Thyroid gland (tissue), 4 donors: Measurements from ENCODE around the gene ADAMTS2. TPM values are rescaled to one million over a fixed set of nuclear protein-coding genes. Genes with fewer than 3 reads are reported as not detected.

Experiments
- DNase-seq, 2 donors: peaks; one replicate each; pipeline ENCODE4 v3.0.0-alpha.2; 2019
- H3K27ac ChIP-seq, 3 donors: fragments of 200-600 bp; sonication (generic); 1 replicate in 2 of 3; 2 replicates in 1 of 3; pipeline ENCODE4 v1.5.1; 2016 to 2019; ENCODE audit warnings: mild to moderate bottlenecking in 1 of 3, moderate library complexity in 1 of 3
- H3K27me3 ChIP-seq: fragments of 200-600 bp; sonication (generic); one replicate; pipeline ENCODE4 v1.5.1; 2019
- H3K36me3 ChIP-seq, 2 donors: fragments of 200-600 bp; sonication (generic); one replicate each; pipeline ENCODE4 v1.5.1; 2016 to 2019
- H3K4me1 ChIP-seq, 2 donors: fragments of 200-600 bp; sonication (generic); one replicate each; pipeline ENCODE4 v1.5.1; 2017 to 2019
- H3K4me3 ChIP-seq, 3 donors: fragments of 200-600 bp; sonication (generic); replicated peaks in 1 of 3; 1 replicate in 2 of 3; 2 replicates in 1 of 3; pipeline ENCODE4 v1.5.1; 2016; ENCODE audit warnings: mild to moderate bottlenecking in 1 of 3
- H3K9me3 ChIP-seq: fragments of 200-600 bp; sonication (generic); one replicate; pipeline ENCODE4 v1.5.1; 2017
- POLR2A ChIP-seq, 2 donors: fragments of 450-650 bp; IDR thresholded peaks; one replicate each; pipeline ENCODE4 v1.6.1; 2017; ENCODE audit warnings: antibody characterized with exemption in 2 of 2, mild to moderate bottlenecking in 2 of 2, moderate library complexity in 1 of 2
- WGBS, 2 donors: methylation state at CpG; one replicate each; pipeline ENCODE4 v1.1.5; 2017; 5-methylcytosine and 5-hydroxymethylcytosine counted together
- intact Hi-C: fragments of 100-400 bp; cut with DNase I; formaldehyde crosslinking; loops from one replicate; pipeline ENCODE4 v1.15.1; 2023
- total RNA-seq, 4 donors: library from RNA; depleted of rRNA; stranded (reverse); fragments of >200 nt; gene quantifications; one replicate each; pipeline ENCODE4 v1.2.3, GENCODE V29; 2016
- TF ChIP-seq, protein P1 (sequence below), 6 experiments: fragments of 200-600 bp in 3 of 6; fragments of 450-650 bp in 3 of 6; sonication (generic) in 3 of 6; IDR thresholded peaks; one replicate each; pipeline ENCODE4 v1.5.1; 2016 to 2019; ENCODE audit warnings: antibody characterized with exemption in 6 of 6, mild to moderate bottlenecking in 2 of 6, inconsistent platforms in 1 of 6, moderate library complexity in 1 of 6

The ADAMTS2 gene
- total RNA-seq, 4 donors from 2014 or later = 3.5 to 16.2 (median 7.3) TPM

DNA sequence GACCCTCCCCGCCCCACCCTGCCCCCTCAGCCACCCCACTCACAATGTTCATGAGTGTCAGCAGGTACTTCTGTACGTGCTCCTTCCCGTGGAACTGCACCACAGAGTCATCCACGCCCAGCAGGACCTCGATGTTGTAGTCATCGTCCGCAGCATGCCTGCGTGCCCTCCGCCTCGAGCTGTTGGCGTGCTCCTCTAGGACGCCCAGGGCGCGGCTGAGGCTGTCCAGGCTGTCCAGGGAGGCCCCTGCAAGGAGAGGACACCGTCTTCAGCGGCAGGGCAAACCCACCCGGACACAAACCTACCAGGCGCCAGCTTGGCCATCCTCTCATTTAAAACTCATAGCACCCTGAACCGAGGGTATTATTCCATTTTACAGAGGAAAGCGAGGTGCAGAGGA is 137.8 kb downstream of the ADAMTS2 start:
- Histone ChIP-seq H3K4me1 (no peaks in the 10 kb centered on the region), H3K9me3 (no peaks in the 10 kb centered on the region), H3K27ac (no peak overlapping the region), H3K36me3 (no peaks in the 10 kb centered on the region), H3K27me3 (no peaks in the 10 kb centered on the region), H3K4me3 (no peak overlapping the region)
- TF ChIP-seq POLR2A (IDR thresholded peaks at IDR 0.05) = no peak
- TF ChIP-seq, protein P1, sequence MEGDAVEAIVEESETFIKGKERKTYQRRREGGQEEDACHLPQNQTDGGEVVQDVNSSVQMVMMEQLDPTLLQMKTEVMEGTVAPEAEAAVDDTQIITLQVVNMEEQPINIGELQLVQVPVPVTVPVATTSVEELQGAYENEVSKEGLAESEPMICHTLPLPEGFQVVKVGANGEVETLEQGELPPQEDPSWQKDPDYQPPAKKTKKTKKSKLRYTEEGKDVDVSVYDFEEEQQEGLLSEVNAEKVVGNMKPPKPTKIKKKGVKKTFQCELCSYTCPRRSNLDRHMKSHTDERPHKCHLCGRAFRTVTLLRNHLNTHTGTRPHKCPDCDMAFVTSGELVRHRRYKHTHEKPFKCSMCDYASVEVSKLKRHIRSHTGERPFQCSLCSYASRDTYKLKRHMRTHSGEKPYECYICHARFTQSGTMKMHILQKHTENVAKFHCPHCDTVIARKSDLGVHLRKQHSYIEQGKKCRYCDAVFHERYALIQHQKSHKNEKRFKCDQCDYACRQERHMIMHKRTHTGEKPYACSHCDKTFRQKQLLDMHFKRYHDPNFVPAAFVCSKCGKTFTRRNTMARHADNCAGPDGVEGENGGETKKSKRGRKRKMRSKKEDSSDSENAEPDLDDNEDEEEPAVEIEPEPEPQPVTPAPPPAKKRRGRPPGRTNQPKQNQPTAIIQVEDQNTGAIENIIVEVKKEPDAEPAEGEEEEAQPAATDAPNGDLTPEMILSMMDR (IDR thresholded peaks at IDR 0.05) = no peak
- 85 to 87% methylated on average over 3 to 17 of the region's 20 CpGs for WGBS, 2 donors
- DNase-seq = no peak
- intact Hi-C loops = no loop called here

GRCh38 chr5:179206366-179206765 is 138.9 kb downstream of the ADAMTS2 start:
- no peak overlapping the region for H3K4me3 ChIP-seq
- TF ChIP-seq, protein P1 (IDR thresholded peaks at IDR 0.05) = no peak
- no peak for TF ChIP-seq POLR2A (IDR thresholded peaks at IDR 0.05)
- H3K9me3 ChIP-seq = no peaks in the 10 kb centered on the region
- intact Hi-C loops = no loop called here
- no peaks in the 10 kb centered on the region for H3K36me3 ChIP-seq
- 81 to 87% methylated on average over 8 of the region's 8 CpGs for WGBS, 2 donors
- H3K27me3 ChIP-seq = no peaks in the 10 kb centered on the region
- no peaks in the 10 kb centered on the region for H3K4me1 ChIP-seq
- no peak for DNase-seq
- no peak overlapping the region for H3K27ac ChIP-seq

GRCh38 chr5:179205277-179205676 is 140.0 kb downstream of the ADAMTS2 start:
- Histone ChIP-seq H3K27ac (no peak overlapping the region), H3K9me3 (no peaks in the 10 kb centered on the region), H3K27me3 (no peaks in the 10 kb centered on the region), H3K36me3 (no peaks in the 10 kb centered on the region), H3K4me1 (no peaks in the 10 kb centered on the region), H3K4me3 (no peak overlapping the region)
- WGBS, 2 donors = 87 to 93% methylated on average over 12 of the region's 12 CpGs
- no peak for TF ChIP-seq POLR2A (IDR thresholded peaks at IDR 0.05)
- TF ChIP-seq, protein P1 (IDR thresholded peaks at IDR 0.05) = no peak
- DNase-seq = no peak
- intact Hi-C loops = no loop called here

DNA sequence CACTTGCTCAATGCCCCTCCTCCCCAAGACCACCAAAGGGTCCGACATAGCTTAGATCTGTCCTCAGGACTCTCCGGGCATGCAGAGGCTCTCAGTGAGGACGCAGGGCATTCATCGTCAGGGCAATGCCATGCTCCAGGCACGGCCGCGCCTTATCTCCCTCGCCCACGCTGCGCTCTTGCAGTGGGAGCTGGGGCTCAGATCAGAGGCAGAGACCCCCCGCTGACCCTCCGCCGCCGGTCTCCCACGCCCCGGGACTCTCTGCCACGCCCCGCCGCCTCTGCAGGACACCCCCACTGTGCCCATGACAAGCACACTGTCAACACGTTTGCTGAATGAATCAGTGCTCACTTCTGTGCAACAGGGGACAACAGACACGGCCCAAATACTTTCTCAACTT is 140.7 kb downstream of the ADAMTS2 start:
- no peak for DNase-seq
- TF ChIP-seq, protein P1 (IDR thresholded peaks at IDR 0.05) = no peak
- TF ChIP-seq POLR2A (IDR thresholded peaks at IDR 0.05) = no peak
- no peak overlapping the region for H3K27ac ChIP-seq
- 61 to 65% methylated on average over 17 to 21 of the region's 21 CpGs for WGBS, 2 donors
- no peaks in the 10 kb centered on the region for H3K9me3 ChIP-seq
- no peaks in the 10 kb centered on the region for H3K4me1 ChIP-seq
- intact Hi-C loops = no loop called here
- no peaks in the 10 kb centered on the region for H3K36me3 ChIP-seq
- H3K27me3 ChIP-seq = no peaks in the 10 kb centered on the region
- no peak overlapping the region for H3K4me3 ChIP-seq

GRCh38 chr5:179203248-179203647 is 142.0 kb downstream of the ADAMTS2 start:
- Histone ChIP-seq H3K27ac (no peak overlapping the region), H3K4me1 (no peaks in the 10 kb centered on the region), H3K9me3 (no peaks in the 10 kb centered on the region), H3K36me3 (no peaks in the 10 kb centered on the region), H3K27me3 (no peaks in the 10 kb centered on the region), H3K4me3 (no peak overlapping the region)
- intact Hi-C loops = no loop called here
- no peak for DNase-seq
- TF ChIP-seq, protein P1 (IDR thresholded peaks at IDR 0.05) = no peak
- TF ChIP-seq POLR2A (IDR thresholded peaks at IDR 0.05) = no peak
- WGBS, 2 donors = 84 to 89% methylated on average over 9 of the region's 9 CpGs
